ENCODE results near the gene CKLF. TPM values are rescaled to one million over a fixed set of nuclear protein-coding genes. Genes with fewer than 3 reads are reported as not detected.

The CKLF gene
- polyA plus RNA-seq, 1 of the 3 experiments (the other 2 are of a cell fraction), result 211 TPM

DNA sequence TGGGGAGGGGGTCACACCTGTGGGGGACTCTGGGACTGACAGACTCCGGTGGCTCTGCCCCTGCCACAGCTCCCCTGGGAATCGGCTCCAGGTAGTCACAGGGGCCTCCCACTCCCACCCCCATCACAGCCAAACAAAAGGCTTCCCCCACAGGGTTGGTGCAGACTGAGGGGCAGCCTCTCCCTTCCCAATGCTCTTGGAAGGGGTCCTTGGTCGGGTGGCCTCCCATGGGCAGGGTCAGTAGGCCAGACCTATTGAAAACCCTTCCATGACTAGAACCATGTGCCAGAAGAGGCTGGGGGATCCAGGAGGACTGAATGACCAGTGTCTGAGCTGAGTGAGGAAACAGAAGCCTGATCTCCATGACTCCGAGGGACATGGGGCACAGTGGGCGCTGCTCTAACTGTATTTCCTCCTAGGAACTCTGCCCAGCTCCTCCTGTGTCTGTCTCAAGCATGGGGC lies 31.1 kb upstream of the CKLF start:
- Histone ChIP-seq H3K9me2 (no peaks in the 10 kb centered on the region), H3K79me2 (ENCODE audit: insufficient read depth) (no peaks in the 10 kb centered on the region), H3K4me1 (ENCODE audit: control insufficient read depth in 1 of 2, insufficient read depth in 2 of 2, low read depth in 1 of 2, low read length in 1 of 2) (peaks cover 12 to 13% of the 10 kb centered on the region in 2 experiments; a peak in 3 of 4 replicates), H3K4me3 (ENCODE audit: low read depth in 2 of 2, low read length in 1 of 2) (no peak overlapping the region), H4K20me1 (ENCODE audit: insufficient read depth) (no peaks in the 10 kb centered on the region), H3K9ac (no peak overlapping the region), H3K27ac (ENCODE audit: low read depth in 2 of 2, low read length in 1 of 2) (0 out of 4 replicates have a peak overlapping the region, but pooled peaks of 1 of the 2 experiments have one; percentile 17), H3K27me3 (ENCODE audit: insufficient read depth) (no peaks in the 10 kb centered on the region), H2AFZ (ENCODE audit: low read depth) (no peak overlapping the region), H3K9me3 (no peaks in the 10 kb centered on the region), H3F3A (replicated peaks; ENCODE audit: insufficient read depth) (peaks cover 8% of the 10 kb centered on the region), H3K4me2 (peak overlapping the region; percentile 19; the same call in 1 of the 2 replicates), H3K36me3 (replicated peaks in 1 of 2; ENCODE audit: control insufficient read depth in 1 of 2, insufficient read depth in 2 of 2, low read length in 1 of 2) (peaks cover 0 to 11% of the 10 kb centered on the region in 2 experiments)
- ChIA-PET POLR2A (no interaction called here), CTCF (no interaction called here)
- DNase-seq, result no peak
- TF ChIP-seq TAF1 (IDR thresholded peaks at IDR 0.05; ENCODE audit: borderline replicate concordance, low read depth, low read length) (no peak), GATA2 (CRISPR knock-in tag; IDR thresholded peaks at IDR 0.05) (no peak), GABPA (IDR thresholded peaks at IDR 0.05; ENCODE audit: low read depth) (no peak), SMC3 (IDR thresholded peaks at IDR 0.05; ENCODE audit: low read depth, low read length) (no peak), EP300 (IDR thresholded peaks at IDR 0.05; ENCODE audit: borderline replicate concordance in 1 of 2, low read depth in 1 of 2, low read length in 1 of 2) (no peak), SIN3A (IDR thresholded peaks at IDR 0.05; ENCODE audit: borderline replicate concordance, low read depth, low read length) (no peak), RCOR1 (IDR thresholded peaks at IDR 0.05; ENCODE audit: low read length) (no peak), JUND (IDR thresholded peaks at IDR 0.05) (no peak), YY1 (IDR thresholded peaks at IDR 0.05; ENCODE audit: low read depth) (no peak), TEAD4 (IDR thresholded peaks at IDR 0.05; ENCODE audit: borderline replicate concordance, insufficient read depth) (no peak), FOXJ3 (CRISPR knock-in tag; IDR thresholded peaks at IDR 0.05) (no peak), CHD2 (IDR thresholded peaks at IDR 0.05; ENCODE audit: low read length, partially characterized antibody) (no peak)
- TF ChIP-seq, protein P1, sequence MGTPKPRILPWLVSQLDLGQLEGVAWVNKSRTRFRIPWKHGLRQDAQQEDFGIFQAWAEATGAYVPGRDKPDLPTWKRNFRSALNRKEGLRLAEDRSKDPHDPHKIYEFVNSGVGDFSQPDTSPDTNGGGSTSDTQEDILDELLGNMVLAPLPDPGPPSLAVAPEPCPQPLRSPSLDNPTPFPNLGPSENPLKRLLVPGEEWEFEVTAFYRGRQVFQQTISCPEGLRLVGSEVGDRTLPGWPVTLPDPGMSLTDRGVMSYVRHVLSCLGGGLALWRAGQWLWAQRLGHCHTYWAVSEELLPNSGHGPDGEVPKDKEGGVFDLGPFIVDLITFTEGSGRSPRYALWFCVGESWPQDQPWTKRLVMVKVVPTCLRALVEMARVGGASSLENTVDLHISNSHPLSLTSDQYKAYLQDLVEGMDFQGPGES (IDR thresholded peaks at IDR 0.05; ENCODE audit: low read depth, low read length), result no peak
- TF ChIP-seq, protein P2, sequence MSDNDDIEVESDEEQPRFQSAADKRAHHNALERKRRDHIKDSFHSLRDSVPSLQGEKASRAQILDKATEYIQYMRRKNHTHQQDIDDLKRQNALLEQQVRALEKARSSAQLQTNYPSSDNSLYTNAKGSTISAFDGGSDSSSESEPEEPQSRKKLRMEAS (IDR thresholded peaks at IDR 0.05; ENCODE audit: low read depth), result no peak
- TF ChIP-seq, protein P3, sequence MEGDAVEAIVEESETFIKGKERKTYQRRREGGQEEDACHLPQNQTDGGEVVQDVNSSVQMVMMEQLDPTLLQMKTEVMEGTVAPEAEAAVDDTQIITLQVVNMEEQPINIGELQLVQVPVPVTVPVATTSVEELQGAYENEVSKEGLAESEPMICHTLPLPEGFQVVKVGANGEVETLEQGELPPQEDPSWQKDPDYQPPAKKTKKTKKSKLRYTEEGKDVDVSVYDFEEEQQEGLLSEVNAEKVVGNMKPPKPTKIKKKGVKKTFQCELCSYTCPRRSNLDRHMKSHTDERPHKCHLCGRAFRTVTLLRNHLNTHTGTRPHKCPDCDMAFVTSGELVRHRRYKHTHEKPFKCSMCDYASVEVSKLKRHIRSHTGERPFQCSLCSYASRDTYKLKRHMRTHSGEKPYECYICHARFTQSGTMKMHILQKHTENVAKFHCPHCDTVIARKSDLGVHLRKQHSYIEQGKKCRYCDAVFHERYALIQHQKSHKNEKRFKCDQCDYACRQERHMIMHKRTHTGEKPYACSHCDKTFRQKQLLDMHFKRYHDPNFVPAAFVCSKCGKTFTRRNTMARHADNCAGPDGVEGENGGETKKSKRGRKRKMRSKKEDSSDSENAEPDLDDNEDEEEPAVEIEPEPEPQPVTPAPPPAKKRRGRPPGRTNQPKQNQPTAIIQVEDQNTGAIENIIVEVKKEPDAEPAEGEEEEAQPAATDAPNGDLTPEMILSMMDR (IDR thresholded peaks at IDR 0.05), result no peak
- TF ChIP-seq, protein P4, sequence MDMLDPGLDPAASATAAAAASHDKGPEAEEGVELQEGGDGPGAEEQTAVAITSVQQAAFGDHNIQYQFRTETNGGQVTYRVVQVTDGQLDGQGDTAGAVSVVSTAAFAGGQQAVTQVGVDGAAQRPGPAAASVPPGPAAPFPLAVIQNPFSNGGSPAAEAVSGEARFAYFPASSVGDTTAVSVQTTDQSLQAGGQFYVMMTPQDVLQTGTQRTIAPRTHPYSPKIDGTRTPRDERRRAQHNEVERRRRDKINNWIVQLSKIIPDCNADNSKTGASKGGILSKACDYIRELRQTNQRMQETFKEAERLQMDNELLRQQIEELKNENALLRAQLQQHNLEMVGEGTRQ (IDR thresholded peaks at IDR 0.05; ENCODE audit: borderline replicate concordance, low read depth, low read length), result no peak
- WGBS (ENCODE audit: low lambda C conversion rate), result 95% methylated on average over 2 of the region's 5 CpGs

All from SK-N-SH (cell line).